Left ventricle myocardium inferior (tissue), 1 donor: ENCODE results near the gene ST6GALNAC4. TPM values are rescaled to one million over a fixed set of nuclear protein-coding genes. Genes with fewer than 3 reads are reported as not detected.
A peak's percentile ranks its signal among the peaks of the same experiment; 100 is the strongest.

Experiments
- DNase-seq: peaks from one replicate; pipeline ENCODE4 v3.0.0-alpha.2; 2020
- H3K27ac ChIP-seq: fragments of 200-600 bp; replicated peaks from 2 replicates; pipeline ENCODE4 v1.8.0; 2021
- H3K27me3 ChIP-seq: fragments of 200-600 bp; 2 replicates; pipeline ENCODE4 v1.8.0; 2021; ENCODE audit warnings: low read depth
- H3K36me3 ChIP-seq: fragments of 200-600 bp; 2 replicates; pipeline ENCODE4 v1.8.0; 2021
- H3K4me1 ChIP-seq: fragments of 200-600 bp; 2 replicates; pipeline ENCODE4 v1.8.0; 2021
- H3K4me3 ChIP-seq: fragments of 200-600 bp; 2 replicates; pipeline ENCODE4 v1.8.0; 2021; ENCODE audit warnings: mild to moderate bottlenecking, moderate library complexity
- H3K9me3 ChIP-seq: fragments of 200-600 bp; replicated peaks from 2 replicates; pipeline ENCODE4 v1.8.0; 2021
- intact Hi-C: fragments of 100-400 bp; cut with micrococcal nuclease; formaldehyde crosslinking; loops from one replicate; pipeline ENCODE4 v1.11.0; 2022
- total RNA-seq: library from RNA; stranded (reverse); fragmentation: NEBNext Ultra II Directional; extraction: Animal tissue kit (Norgen Biotek cat#: 25700); gene quantifications from one replicate; pipeline ENCODE4 v1.2.1, GENCODE V29; 2021
- TF ChIP-seq, protein P1 (sequence below): fragments of 200-600 bp; IDR thresholded peaks from 2 replicates; pipeline ENCODE4 v1.8.0; 2021; ENCODE audit warnings: antibody characterized with exemption, mild to moderate bottlenecking, borderline replicate concordance
- donor health status: DM: no; HTN: yes; CAD: no; lungs with severe emphysema.

ST6GALNAC4 gene
- total RNA-seq, 1 donor from 2014 or later = 31.3 TPM

DNA sequence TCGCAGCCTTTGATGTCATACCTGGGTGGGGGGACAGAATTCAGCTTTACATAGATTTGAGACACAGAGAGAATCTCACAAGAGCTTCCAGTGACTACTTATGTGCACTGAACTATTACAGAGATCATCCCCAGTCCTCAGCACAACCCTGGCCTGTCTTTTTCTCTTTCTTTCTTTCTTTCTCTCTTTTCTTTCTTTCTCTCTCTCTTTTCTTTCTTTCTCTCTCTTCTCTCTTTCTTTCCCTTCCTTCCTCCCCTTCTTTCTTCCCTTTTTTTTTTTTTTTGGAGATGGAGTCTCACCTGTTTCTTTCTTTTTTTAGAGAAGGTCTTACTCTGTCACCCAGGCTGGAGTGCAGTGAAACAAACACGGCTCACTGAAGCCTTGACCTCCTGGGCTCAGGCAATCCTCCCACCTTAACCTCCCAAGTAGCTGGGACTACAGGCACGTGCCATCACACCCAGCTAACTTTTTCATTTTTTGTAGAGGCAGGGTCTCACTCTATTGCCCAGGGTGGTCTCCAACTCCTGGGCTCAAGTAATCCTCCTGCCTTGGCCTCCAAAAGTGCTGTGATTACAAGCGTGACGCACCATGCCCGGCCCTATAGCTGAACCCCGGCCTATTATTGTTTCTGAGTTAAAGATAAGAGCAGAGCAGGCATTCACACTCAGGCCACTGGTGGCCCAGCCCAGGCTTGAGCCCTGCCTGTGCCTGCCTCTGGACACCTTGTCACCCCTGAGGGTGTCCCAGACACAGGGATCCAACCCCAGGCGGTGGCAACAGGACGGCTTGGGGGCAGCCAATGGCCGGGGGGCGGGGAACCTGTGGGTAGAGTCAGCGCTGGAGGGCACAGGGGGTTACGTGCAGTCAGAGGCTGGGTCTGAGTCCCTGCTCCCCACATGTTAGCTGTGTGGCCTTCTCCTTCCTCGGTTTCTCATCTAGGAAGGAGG is 9.4 kb upstream of the ST6GALNAC4 start:
- no peak for DNase-seq
- intact Hi-C loops = loop anchor here (10.0 kb wide), 2 partner anchors 341 to 421 kb away; no protein-coding TSS in a partner anchor
- Histone ChIP-seq H3K9me3 (no peaks in the 10 kb centered on the region), H3K36me3 (no peaks in the 10 kb centered on the region), H3K27me3 (peaks cover 76% of the 10 kb centered on the region), H3K4me3 (no peak overlapping the region), H3K27ac (no peak overlapping the region), H3K4me1 (peaks cover 42% of the 10 kb centered on the region)
- TF ChIP-seq, protein P1, sequence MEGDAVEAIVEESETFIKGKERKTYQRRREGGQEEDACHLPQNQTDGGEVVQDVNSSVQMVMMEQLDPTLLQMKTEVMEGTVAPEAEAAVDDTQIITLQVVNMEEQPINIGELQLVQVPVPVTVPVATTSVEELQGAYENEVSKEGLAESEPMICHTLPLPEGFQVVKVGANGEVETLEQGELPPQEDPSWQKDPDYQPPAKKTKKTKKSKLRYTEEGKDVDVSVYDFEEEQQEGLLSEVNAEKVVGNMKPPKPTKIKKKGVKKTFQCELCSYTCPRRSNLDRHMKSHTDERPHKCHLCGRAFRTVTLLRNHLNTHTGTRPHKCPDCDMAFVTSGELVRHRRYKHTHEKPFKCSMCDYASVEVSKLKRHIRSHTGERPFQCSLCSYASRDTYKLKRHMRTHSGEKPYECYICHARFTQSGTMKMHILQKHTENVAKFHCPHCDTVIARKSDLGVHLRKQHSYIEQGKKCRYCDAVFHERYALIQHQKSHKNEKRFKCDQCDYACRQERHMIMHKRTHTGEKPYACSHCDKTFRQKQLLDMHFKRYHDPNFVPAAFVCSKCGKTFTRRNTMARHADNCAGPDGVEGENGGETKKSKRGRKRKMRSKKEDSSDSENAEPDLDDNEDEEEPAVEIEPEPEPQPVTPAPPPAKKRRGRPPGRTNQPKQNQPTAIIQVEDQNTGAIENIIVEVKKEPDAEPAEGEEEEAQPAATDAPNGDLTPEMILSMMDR = no peak

DNA sequence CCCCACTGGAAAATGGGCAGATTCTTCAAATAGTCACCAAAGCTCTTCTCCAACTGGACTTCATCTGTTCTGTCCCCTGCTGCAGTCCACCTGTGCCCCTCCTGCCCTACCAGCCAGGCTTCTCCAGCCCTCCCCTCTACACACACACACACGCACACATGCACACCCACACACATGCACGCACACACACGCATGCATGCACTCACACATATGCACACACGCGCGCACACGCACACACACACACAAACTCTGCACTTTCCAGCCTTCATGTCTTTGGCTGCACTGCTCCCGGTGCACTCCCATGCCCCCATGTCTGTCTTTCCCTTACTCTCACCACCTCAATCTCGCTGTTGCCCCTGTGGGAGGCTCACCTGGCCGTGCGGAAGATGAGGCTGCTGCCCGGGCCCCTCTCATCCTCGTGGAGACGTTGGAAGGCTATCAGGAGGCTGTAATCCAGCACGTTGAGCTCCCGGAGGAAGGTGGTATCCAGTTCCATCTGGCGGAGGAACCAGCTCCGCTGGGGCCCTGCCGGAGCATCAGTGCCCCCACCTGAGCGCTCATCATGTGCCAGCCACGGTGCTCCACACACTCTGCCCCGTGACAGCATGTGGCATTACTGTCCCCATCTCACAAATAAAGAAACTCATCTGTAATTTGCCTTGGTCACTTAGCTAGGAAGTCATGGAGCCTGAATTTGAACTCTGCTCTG is 8.0 kb upstream of the ST6GALNAC4 start:
- intact Hi-C loops = loop anchor here (5.0 to 10.0 kb wide), 3 partner anchors 138 to 420 kb away; partner anchors contain the start of gene CDK9
- Histone ChIP-seq H3K27ac (no peak overlapping the region), H3K4me1 (peaks cover 33% of the 10 kb centered on the region), H3K36me3 (no peaks in the 10 kb centered on the region), H3K27me3 (peaks cover 76% of the 10 kb centered on the region), H3K4me3 (no peak overlapping the region), H3K9me3 (no peaks in the 10 kb centered on the region)
- TF ChIP-seq, protein P1 = no peak
- no peak for DNase-seq

DNA sequence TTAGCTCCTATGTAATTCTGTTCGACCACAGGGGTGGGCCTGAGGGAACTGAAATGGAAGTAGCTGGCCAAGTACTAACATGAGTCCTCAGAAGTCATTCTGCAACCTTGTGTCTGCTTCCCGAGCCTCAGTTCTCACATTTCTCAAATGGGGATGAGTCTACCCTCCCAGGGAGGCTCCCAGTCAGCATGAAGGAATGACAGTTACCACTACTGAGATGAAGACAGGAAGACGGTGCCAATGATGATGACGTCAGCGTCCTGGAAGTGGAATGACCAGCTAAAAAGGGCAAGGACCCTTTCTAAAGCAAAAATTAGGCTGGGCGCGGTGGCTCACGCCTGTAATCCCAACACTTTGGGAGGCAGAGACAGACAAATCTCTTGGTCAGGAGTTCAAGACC is 6.9 kb upstream of the ST6GALNAC4 start:
- TF ChIP-seq, protein P1 = no peak
- intact Hi-C loops = loop anchor here (5.0 to 10.0 kb wide), 3 partner anchors 136 to 419 kb away; partner anchors contain the start of gene CDK9
- no peak overlapping the region for H3K4me3 ChIP-seq
- DNase-seq = no peak
- H3K9me3 ChIP-seq = no peaks in the 10 kb centered on the region
- peaks cover 65% of the 10 kb centered on the region for H3K27me3 ChIP-seq
- H3K27ac ChIP-seq = no peak overlapping the region
- H3K4me1 ChIP-seq = peaks cover 43% of the 10 kb centered on the region
- no peaks in the 10 kb centered on the region for H3K36me3 ChIP-seq

DNA sequence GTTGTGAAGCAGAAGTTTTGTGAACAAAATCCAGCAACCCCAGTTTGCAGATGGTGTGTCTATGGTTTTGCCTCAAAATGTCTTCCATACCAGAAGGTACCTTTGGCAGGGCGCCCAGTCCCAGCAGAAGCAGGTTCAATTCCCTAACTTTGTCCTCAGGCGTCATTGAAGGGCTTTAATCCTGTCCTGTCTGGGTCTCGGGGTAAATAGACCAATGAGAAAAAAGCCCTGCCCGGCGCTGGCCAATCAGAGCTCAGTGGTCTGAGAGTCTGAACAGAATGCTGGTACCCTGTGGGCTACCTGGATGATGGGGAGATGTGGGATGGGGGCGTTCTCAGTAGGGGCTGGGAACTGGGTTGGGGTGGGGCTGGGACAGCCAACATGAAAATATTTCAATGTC is 6.2 kb upstream of the ST6GALNAC4 start:
- Histone ChIP-seq H3K27me3 (peaks cover 58% of the 10 kb centered on the region), H3K36me3 (no peaks in the 10 kb centered on the region), H3K4me1 (peaks cover 46% of the 10 kb centered on the region), H3K9me3 (no peaks in the 10 kb centered on the region), H3K27ac (no peak overlapping the region), H3K4me3 (no peak overlapping the region)
- intact Hi-C loops = loop anchor here (5.0 to 10.0 kb wide), 3 partner anchors 136 to 418 kb away; partner anchors contain the start of gene CDK9
- DNase-seq = no peak
- TF ChIP-seq, protein P1 = no peak

DNA sequence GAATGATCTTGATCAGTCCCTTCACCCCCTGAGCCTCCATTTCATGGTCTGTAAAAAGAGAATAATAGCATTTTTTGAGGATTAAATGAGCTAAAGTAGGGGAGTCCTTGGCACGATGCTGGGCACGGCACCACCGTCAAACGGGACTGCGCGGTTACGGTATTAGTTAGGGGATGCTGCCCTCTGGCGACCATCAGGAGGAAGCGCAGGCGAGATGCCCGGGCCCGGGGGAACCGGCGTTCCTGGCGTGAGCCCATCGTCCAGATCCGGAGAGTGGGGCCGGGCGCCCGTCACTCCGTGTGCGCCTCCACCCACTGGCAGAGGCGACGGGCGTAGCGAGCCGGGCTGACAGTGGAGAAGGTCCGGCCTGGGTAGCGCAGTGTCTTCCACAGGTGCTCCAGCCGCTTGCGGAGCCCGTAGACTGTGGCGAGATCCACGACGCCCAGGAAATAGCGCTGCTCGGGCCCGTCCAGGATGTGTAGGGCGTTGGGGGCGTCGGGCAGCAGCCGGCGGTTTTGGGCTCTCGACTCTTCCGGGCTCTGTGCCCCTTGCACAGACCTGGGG is 4.8 kb upstream of the ST6GALNAC4 start:
- Histone ChIP-seq H3K4me3 (peak overlapping the region; percentile 51), H3K36me3 (no peaks in the 10 kb centered on the region), H3K27me3 (peaks cover 44% of the 10 kb centered on the region), H3K4me1 (peaks cover 43% of the 10 kb centered on the region), H3K9me3 (no peaks in the 10 kb centered on the region), H3K27ac (no peak overlapping the region)
- TF ChIP-seq, protein P1 = peak; percentile 98
- intact Hi-C loops = loop anchor here (5.0 to 10.0 kb wide), 3 partner anchors 134 to 417 kb away; partner anchors contain the start of gene CDK9
- peak; percentile 70 for DNase-seq
